Measurements from ENCODE around the gene PRDX3.
"Not testable (repeated sequence)": the region's sequence is repeated elsewhere in the genome, so short reads cannot be mapped to it uniquely, and the experiment has no call there.

Gene PRDX3

GRCh38 chr10:119166118-119166500 lies 12.5 kb downstream of the PRDX3 start:
- in situ Hi-C loops (cut with HindIII; ENCODE audit: low sequenced_read_pairs), result no loop called here

DNA sequence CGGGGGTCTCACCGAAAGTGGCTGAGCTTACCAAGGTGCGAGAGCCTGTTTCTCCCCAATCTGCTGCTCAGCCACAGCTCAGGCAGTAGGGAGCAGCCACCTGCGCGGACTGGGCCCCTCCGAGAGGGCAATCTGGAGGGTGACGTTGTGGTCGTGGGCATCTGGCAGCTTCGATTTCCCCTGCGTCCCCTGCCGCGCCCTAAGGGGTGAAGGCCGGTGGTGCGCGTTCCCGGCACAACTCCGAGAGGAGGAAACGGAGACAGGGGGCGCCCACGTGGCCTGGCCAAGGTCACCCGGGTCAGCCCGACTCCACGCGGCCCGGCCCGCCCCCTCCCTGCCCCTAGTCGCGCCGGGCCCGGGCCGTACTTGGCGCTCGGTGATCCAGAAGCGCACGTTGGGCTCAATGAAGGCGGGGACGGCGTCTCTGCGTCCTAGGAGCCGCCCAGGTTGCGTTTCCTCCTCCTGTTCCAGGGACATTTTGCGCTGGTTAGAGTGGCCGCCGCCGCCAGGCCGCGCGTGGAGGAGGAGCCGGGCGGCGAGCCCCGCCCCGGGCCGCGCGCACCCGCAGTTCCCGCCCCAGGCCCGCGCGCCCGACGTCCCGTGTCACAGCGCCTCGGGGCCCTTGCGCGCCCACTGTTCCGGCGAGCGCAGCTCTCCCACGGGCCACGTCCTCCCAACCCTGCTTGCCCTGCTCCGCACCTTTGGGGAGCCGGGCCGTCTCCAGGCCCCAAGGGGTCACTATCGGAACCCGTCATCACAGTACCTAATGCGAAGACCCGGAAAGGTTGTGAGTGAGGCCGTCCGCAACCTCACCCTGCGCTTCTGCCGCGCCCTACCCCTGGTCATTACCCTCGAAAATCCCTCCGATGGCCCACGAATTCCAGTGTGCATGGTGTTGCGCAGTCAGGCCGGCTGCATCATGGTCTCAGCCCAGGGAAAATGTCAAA lies 13.2 kb downstream of the PRDX3 start, which contains the start of gene SFXN4:
TSS of gene SFXN4 (minus strand) at position 544 of the 947 bp plus-strand sequence. CDS start at position 477, 67 bp downstream.
- in situ Hi-C loops (cut with HindIII; ENCODE audit: low sequenced_read_pairs), result no loop called here

- in situ Hi-C loops (cut with HindIII; ENCODE audit: low sequenced_read_pairs), result no loop called here
Measured at GRCh38 chr10:119162452-119163092, 16.0 kb downstream of the PRDX3 start.

GRCh38 chr10:119161680-119162451 lies 16.7 kb downstream of the PRDX3 start:
- in situ Hi-C loops (cut with HindIII; ENCODE audit: low sequenced_read_pairs), result no loop called here

- in situ Hi-C loops (cut with HindIII; ENCODE audit: low sequenced_read_pairs), result no loop called here
Measured at GRCh38 chr10:119159332-119159731, 19.3 kb downstream of the PRDX3 start.

DNA sequence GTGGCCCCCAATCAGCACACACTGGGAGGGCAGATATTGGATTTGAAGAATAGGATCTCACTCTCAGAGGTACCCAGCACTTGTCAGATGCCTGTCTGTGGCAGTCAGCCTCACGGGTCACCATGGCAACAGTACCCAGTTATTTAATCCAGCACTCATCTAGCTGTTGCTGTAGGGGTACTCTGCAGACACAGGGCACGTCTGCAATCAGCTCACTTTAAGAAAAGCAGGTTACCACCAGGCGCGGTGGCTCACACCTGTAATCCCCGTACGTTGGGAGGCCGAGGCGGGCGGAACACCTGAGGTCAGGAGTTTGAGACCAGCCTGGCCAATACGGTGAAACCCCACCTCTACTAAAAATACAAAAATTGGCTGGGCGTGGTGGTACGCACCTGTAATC lies 25.0 kb downstream of the PRDX3 start:
- in situ Hi-C loops (cut with HindIII; ENCODE audit: low sequenced_read_pairs), result no loop called here

GRCh38 chr10:119153041-119153440 lies 25.6 kb downstream of the PRDX3 start:
- in situ Hi-C loops (cut with HindIII; ENCODE audit: low sequenced_read_pairs), result no loop called here

GRCh38 chr10:119151601-119152000 lies 27.0 kb downstream of the PRDX3 start:
- in situ Hi-C loops (cut with HindIII; ENCODE audit: low sequenced_read_pairs), result not testable (repeated sequence)

- in situ Hi-C loops (cut with HindIII; ENCODE audit: low sequenced_read_pairs), result no loop called here
Measured at GRCh38 chr10:119149729-119150128, 28.9 kb downstream of the PRDX3 start.

DNA sequence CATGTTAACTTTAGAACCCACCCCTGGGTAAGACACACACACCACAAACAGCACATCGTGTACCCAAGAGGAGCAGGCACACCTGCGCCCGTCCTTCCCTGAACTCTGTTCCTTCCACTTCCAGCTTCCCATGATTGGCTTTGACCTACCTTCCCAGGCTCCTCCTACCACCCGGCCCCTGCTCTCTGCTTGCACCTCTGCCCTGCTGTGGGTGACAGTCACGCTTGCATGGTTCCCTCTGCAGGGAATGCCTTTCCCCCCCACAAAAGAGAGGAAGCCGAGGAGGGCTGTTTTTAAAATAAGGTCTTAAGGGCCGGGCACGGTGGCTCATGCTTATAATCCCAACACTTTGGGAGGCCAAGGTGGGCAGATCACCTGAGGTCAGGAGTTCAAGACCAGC lies 29.5 kb downstream of the PRDX3 start:
- in situ Hi-C loops (cut with HindIII; ENCODE audit: low sequenced_read_pairs), result no loop called here

DNA sequence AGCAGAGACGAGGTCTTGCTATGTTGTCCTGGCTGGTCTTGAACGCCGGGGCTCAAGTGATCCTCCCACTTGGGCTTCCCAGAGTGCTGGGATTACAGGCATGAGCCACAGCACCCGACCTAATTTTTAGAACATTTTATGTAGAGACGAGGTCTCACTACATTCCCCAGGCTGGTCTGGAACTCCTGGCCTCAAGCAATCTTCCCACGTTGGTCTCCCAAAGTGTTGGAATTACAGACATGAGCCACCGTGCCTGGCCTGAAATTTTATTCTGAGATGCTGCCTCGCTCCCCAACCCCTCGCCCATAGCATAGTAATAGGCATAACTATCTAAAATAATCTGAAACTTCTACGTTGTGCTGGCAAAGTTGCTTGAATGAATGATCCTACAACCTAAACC lies 35.0 kb downstream of the PRDX3 start:
- in situ Hi-C loops (cut with HindIII; ENCODE audit: low sequenced_read_pairs), result no loop called here

- in situ Hi-C loops (cut with HindIII; ENCODE audit: low sequenced_read_pairs), result no loop called here
Measured at GRCh38 chr10:119140603-119141245, 37.9 kb downstream of the PRDX3 start.

DNA sequence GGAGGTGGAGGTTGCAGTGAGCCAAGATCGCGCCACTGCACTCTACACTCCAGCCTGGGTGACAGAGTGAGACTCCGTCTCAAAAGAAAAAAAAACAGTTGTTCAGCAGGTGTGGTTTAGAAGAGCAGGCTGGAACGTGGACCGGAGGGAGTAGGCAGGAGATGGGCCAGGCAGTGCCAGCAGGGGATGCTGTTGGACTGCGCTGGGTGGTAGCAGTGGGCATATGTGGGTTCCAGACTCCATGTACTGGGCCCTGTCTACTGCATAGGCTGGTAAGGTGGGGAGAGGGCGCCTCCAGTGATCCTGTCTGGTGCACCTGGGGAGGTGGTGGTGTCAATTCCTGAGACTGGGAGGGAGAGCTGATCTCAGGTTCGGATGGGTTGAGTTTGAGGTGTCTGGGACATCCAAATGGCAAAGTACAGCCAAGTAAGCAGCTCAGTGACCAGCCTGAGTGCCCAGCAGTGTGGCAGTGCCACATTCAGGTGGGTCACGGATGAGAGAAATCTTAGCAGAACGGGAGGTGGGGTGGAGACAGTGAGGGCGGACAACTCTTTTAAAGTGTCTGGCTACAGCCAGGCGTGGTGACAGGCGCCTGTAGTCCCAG lies 39.0 kb downstream of the PRDX3 start:
- in situ Hi-C loops (cut with HindIII; ENCODE audit: low sequenced_read_pairs), result no loop called here

GRCh38 chr10:119138346-119139306 lies 40.0 kb downstream of the PRDX3 start:
- in situ Hi-C loops (cut with HindIII; ENCODE audit: low sequenced_read_pairs), result no loop called here

- in situ Hi-C loops (cut with HindIII; ENCODE audit: low sequenced_read_pairs), result not testable (repeated sequence)
Measured at GRCh38 chr10:119137878-119138277, 40.7 kb downstream of the PRDX3 start.

DNA sequence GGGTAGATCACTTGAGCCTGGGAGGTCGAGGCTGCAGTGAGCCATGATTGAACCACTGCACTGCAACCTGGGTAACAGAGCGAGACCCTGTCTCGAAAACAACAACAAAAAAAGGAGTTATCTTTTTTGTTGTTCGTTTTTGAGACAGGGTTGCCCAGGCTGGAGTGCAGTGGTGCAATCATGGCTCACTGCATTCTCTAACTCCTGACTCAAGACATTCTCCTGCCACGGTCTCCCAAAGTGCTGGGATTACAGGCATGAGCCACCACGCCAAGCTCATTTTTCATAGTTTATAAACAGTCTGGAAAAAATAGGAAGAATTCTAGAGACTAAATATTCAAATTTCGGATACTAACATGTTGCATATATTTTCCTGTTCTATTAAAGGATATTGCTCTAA lies 42.5 kb downstream of the PRDX3 start:
- in situ Hi-C loops (cut with HindIII; ENCODE audit: low sequenced_read_pairs), result no loop called here

DNA sequence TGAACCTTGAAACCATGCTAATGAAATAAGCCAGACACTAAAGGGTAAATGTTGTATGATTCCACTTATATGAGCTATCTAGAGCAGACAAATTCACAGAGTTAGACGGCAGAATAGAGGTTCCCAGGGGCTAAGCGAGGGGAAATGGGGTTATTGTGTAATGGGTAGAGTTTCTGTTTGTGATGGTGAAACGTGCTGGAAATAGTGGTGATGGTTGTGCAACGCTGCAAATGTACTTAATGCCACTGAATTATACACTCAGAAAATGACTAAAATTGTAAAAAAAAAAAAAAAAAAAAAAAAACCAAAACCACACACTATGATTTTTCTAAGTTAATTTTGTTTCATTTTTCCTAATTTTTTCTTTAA lies 43.1 kb downstream of the PRDX3 start:
- in situ Hi-C loops (cut with HindIII; ENCODE audit: low sequenced_read_pairs), result no loop called here

DNA sequence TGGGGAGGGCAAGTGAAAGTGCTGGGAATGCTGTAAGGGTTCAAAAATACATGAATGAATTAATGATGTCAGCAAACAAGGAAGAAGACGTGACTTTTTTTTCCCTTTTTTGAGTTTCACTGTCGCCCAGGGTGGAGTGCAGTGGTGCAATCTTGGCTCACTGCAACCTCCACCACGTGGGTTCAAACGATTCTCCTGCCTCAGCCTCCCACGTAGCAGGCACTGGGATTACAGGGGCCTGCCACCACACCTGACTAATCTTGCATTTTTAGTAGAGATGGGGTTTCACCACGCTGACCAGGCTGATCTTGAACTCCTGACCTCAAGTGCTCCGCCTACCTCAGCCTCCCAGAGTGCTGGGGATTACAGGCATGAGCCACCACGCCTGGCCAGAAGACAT lies 44.7 kb downstream of the PRDX3 start:
- in situ Hi-C loops (cut with HindIII; ENCODE audit: low sequenced_read_pairs), result no loop called here
